Measurements from ENCODE around the gene RSKR.

Gene RSKR

GRCh38 chr17:28597606-28598383, 16.2 kb downstream of the RSKR start:
- TF ChIP-seq FOXP2 (optimal IDR thresholded peaks at IDR 0.05; ENCODE audit: borderline replicate concordance, extremely low read depth, extremely low read length, insufficient read depth) (no peak), POLR2AphosphoS5 (IDR thresholded peaks at IDR 0.05; ENCODE audit: low read depth, low read length) (no peak)

GRCh38 chr17:28592260-28592659, 21.7 kb downstream of the RSKR start:
- TF ChIP-seq FOXP2 (optimal IDR thresholded peaks at IDR 0.05; ENCODE audit: borderline replicate concordance, extremely low read depth, extremely low read length, insufficient read depth) (no peak), REST (IDR thresholded peaks at IDR 0.05; ENCODE audit: insufficient read depth in 1 of 2, low read depth in 2 of 2, low read length in 2 of 2) (no peak), TAF1 (IDR thresholded peaks at IDR 0.05; ENCODE audit: borderline replicate concordance, insufficient read depth, low read length) (no peak), SIN3A (IDR thresholded peaks at IDR 0.05; ENCODE audit: borderline replicate concordance, insufficient read depth, low read length) (no peak), POLR2AphosphoS5 (IDR thresholded peaks at IDR 0.05; ENCODE audit: low read depth, low read length) (no peak)

GRCh38 chr17:28585851-28586250, 28.1 kb downstream of the RSKR start:
- TF ChIP-seq TAF1 (IDR thresholded peaks at IDR 0.05; ENCODE audit: borderline replicate concordance, insufficient read depth, low read length), result no peak

- TF ChIP-seq FOXP2 (optimal IDR thresholded peaks at IDR 0.05; ENCODE audit: borderline replicate concordance, extremely low read depth, extremely low read length, insufficient read depth) (no peak), REST (IDR thresholded peaks at IDR 0.05; ENCODE audit: insufficient read depth in 1 of 2, low read depth in 2 of 2, low read length in 2 of 2) (no peak), TAF1 (IDR thresholded peaks at IDR 0.05; ENCODE audit: borderline replicate concordance, insufficient read depth, low read length) (no peak), SIN3A (IDR thresholded peaks at IDR 0.05; ENCODE audit: borderline replicate concordance, insufficient read depth, low read length) (no peak), POLR2AphosphoS5 (IDR thresholded peaks at IDR 0.05; ENCODE audit: low read depth, low read length) (no peak)
Observed at GRCh38 chr17:28584434-28584833, 29.6 kb downstream of the RSKR start.

GRCh38 chr17:28582513-28582912, 31.5 kb downstream of the RSKR start:
- no peak for TF ChIP-seq FOXP2 (optimal IDR thresholded peaks at IDR 0.05; ENCODE audit: borderline replicate concordance, extremely low read depth, extremely low read length, insufficient read depth)
- no peak for TF ChIP-seq SIN3A (IDR thresholded peaks at IDR 0.05; ENCODE audit: borderline replicate concordance, insufficient read depth, low read length)
- no peak for TF ChIP-seq TAF1 (IDR thresholded peaks at IDR 0.05; ENCODE audit: borderline replicate concordance, insufficient read depth, low read length)
- no peak for TF ChIP-seq REST (IDR thresholded peaks at IDR 0.05; ENCODE audit: insufficient read depth in 1 of 2, low read depth in 2 of 2, low read length in 2 of 2)
- TF ChIP-seq POLR2AphosphoS5 (IDR thresholded peaks at IDR 0.05; ENCODE audit: low read depth, low read length), result no peak

GRCh38 chr17:28580959-28581358, 33.0 kb downstream of the RSKR start:
- TF ChIP-seq REST (IDR thresholded peaks at IDR 0.05; ENCODE audit: insufficient read depth in 1 of 2, low read depth in 2 of 2, low read length in 2 of 2), result no peak
- no peak for TF ChIP-seq TAF1 (IDR thresholded peaks at IDR 0.05; ENCODE audit: borderline replicate concordance, insufficient read depth, low read length)
- TF ChIP-seq POLR2AphosphoS5 (IDR thresholded peaks at IDR 0.05; ENCODE audit: low read depth, low read length), result no peak
- no peak for TF ChIP-seq FOXP2 (optimal IDR thresholded peaks at IDR 0.05; ENCODE audit: borderline replicate concordance, extremely low read depth, extremely low read length, insufficient read depth)
- TF ChIP-seq SIN3A (IDR thresholded peaks at IDR 0.05; ENCODE audit: borderline replicate concordance, insufficient read depth, low read length), result no peak
